Vagina (tissue), 2 donors: ENCODE measurements around the gene GTPBP4. TPM values are rescaled to one million over a fixed set of nuclear protein-coding genes. Genes with fewer than 3 reads are reported as not detected.
A peak's percentile ranks its signal among the peaks of the same experiment; 100 is the strongest.

Experiments
- DNase-seq, 2 donors: peaks; one replicate each; pipeline ENCODE4 v3.0.0-alpha.2; 2017; ENCODE audit errors: extremely low spot score in 2 of 2
- H3K27ac ChIP-seq: fragments of 200-600 bp; sonication (generic); one replicate; pipeline ENCODE4 v1.5.1; 2019
- H3K27me3 ChIP-seq: fragments of 200-600 bp; sonication (generic); one replicate; pipeline ENCODE4 v1.5.1; 2019
- H3K36me3 ChIP-seq, 2 donors: fragments of 200-600 bp; sonication (generic); one replicate each; pipeline ENCODE4 v1.5.1; 2017 to 2019
- H3K4me1 ChIP-seq: fragments of 200-600 bp; sonication (generic); one replicate; pipeline ENCODE4 v1.5.1; 2019
- H3K4me3 ChIP-seq, 2 donors: fragments of 200-600 bp; sonication (generic); 1 replicate in 1 of 2; 2 replicates in 1 of 2; pipeline ENCODE4 v1.5.1; 2016 to 2019
- H3K9me3 ChIP-seq: fragments of 200-600 bp; sonication (generic); one replicate; pipeline ENCODE4 v1.5.1; 2019
- CTCF ChIP-seq, 3 experiments: fragments of 450-650 bp in 2 of 3; fragments of 200-600 bp in 1 of 3; sonication (generic) in 1 of 3; IDR thresholded peaks; one replicate each; pipeline ENCODE4 v1.5.1; 2017 to 2019; ENCODE audit warnings: antibody characterized with exemption in 3 of 3, mild to moderate bottlenecking in 2 of 3, moderate library complexity in 2 of 3
- POLR2A ChIP-seq, 2 donors: fragments of 450-650 bp; IDR thresholded peaks; one replicate each; pipeline ENCODE4 v1.6.1; 2017; ENCODE audit warnings: antibody characterized with exemption in 2 of 2, mild to moderate bottlenecking in 2 of 2, moderate library complexity in 2 of 2
- POLR2AphosphoS5 ChIP-seq, 2 donors: sonication (generic); formaldehyde crosslinking; IDR thresholded peaks; one replicate each; pipeline ENCODE4 v1.9.0; 2017; ENCODE audit warnings: antibody characterized with exemption in 2 of 2, mild to moderate bottlenecking in 2 of 2, low read depth in 1 of 2; ENCODE audit not compliant: insufficient read depth in 1 of 2
- intact Hi-C: fragments of 100-400 bp; cut with DNase I; formaldehyde crosslinking; loops from one replicate; pipeline ENCODE4 v1.15.1; 2023
- total RNA-seq: library from RNA; depleted of rRNA; stranded (reverse); fragments of >200 nt; gene quantifications from one replicate; pipeline ENCODE4 v1.2.3, GENCODE V29; 2016

GTPBP4 gene
- total RNA-seq, 1 donor from 2014 or later, result 24.8 TPM

DNA sequence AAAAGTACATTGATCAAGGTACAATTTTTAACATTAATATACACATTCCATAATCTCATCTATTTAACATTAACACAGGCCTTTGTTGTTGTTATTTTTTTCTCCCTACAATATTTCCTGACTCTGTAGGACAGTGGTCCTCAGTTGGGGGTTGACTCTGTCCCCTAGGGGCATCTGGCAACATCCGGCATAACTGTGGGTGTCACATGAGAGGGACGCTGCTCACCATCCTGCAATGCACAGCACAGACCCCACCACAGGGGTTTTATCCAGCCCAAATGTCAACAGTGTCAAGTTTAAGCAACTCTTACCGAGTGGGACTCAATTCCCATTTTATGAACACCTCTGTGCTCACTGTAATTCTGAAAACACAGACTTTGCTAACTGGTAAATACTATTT, 51.9 kb downstream of the GTPBP4 start:
- no peak for DNase-seq
- Histone ChIP-seq H3K9me3 (no peaks in the 10 kb centered on the region), H3K27me3 (no peaks in the 10 kb centered on the region), H3K27ac (no peak overlapping the region), H3K36me3 (peaks cover 0 to 36% of the 10 kb centered on the region in 2 donors), H3K4me1 (peaks cover 28% of the 10 kb centered on the region), H3K4me3 (no peak overlapping the region)
- intact Hi-C loops, result no loop called here
- no peak for TF ChIP-seq POLR2A (IDR thresholded peaks at IDR 0.05)
- TF ChIP-seq CTCF (IDR thresholded peaks at IDR 0.05), result no peak
- TF ChIP-seq POLR2AphosphoS5 (IDR thresholded peaks at IDR 0.05; ENCODE audit: insufficient read depth in 1 of 2, low read depth in 1 of 2), result no peak

DNA sequence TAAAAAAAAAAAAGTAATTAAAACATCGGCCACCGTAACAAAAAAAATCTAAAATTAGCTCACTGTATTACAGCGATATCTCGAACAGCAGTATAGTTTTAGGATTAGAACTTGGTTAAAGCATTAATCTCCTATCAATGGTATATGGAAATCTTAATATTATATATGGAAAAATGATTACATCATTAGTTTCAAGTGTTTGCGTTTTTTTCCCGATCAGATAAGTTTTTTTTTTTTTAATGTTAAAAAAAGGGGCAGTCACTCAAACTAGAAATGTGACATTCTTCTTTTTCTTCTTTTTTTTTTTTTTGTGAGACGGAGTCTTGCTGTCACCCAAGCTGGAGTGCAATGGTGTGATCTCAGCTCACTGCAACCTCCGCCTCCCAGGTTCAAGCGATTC, 53.3 kb downstream of the GTPBP4 start:
- H3K27ac ChIP-seq, result no peak overlapping the region
- no peak for DNase-seq
- TF ChIP-seq POLR2AphosphoS5 (IDR thresholded peaks at IDR 0.05; ENCODE audit: insufficient read depth in 1 of 2, low read depth in 1 of 2), result no peak
- no peaks in the 10 kb centered on the region for H3K27me3 ChIP-seq
- H3K9me3 ChIP-seq, result no peaks in the 10 kb centered on the region
- H3K36me3 ChIP-seq, result peaks cover 0 to 36% of the 10 kb centered on the region in 2 donors
- intact Hi-C loops, result no loop called here
- peaks cover 26% of the 10 kb centered on the region for H3K4me1 ChIP-seq
- H3K4me3 ChIP-seq, result no peak overlapping the region

DNA sequence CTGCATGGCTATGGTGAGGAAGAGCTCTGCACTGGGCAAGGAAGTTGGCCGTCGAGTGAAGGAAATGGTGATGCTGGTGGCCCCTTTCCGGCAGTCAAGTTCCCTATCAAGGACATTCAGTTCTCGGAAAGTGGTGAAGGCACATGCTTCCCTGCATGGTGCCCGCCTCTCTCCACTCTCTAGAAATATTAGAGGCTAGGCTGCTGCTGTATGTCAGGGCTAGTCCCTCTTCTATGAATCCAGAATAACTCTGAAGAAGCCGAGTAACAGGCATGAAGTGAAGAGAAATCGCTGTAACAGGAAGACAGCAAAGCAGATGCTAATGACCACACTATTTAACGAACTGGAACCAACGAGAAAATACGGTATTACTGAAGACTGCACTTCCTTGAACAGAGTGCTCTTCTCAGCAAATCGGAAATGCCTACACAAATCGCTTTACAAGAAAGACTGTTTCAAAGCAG, 55.3 kb downstream of the GTPBP4 start:
- Histone ChIP-seq H3K36me3 (peaks cover 0 to 32% of the 10 kb centered on the region in 2 donors), H3K4me3 (no peak overlapping the region), H3K4me1 (peaks cover 34% of the 10 kb centered on the region), H3K27me3 (no peaks in the 10 kb centered on the region), H3K27ac (peak overlapping the region; percentile 40), H3K9me3 (no peaks in the 10 kb centered on the region)
- no peak for DNase-seq
- peak in 1 of 2 donors; percentile 27 for TF ChIP-seq POLR2AphosphoS5 (IDR thresholded peaks at IDR 0.05; ENCODE audit: insufficient read depth in 1 of 2, low read depth in 1 of 2)
- TF ChIP-seq POLR2A (IDR thresholded peaks at IDR 0.05), result no peak
- intact Hi-C loops, result no loop called here

DNA sequence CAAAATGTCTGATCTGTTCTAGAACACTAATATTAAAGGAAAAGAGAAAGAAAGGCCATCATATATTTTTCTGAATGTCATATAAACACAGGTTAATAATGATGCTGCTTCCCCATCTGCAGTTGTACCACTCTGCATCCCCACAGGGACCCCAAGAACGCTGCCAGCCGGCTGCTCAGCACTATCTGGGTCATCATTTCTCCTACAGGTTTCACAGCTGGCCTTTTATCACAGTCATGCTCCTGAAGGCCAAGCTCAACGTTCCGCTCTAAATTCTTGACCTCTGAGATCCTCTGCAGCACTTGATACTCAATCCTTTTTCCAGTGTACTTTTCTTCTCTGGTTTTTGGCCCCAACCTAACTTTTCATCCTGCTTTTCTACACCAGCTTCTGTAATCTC, 55.9 kb downstream of the GTPBP4 start:
- TF ChIP-seq POLR2AphosphoS5 (IDR thresholded peaks at IDR 0.05; ENCODE audit: insufficient read depth in 1 of 2, low read depth in 1 of 2), result no peak
- TF ChIP-seq POLR2A (IDR thresholded peaks at IDR 0.05), result no peak
- TF ChIP-seq CTCF (IDR thresholded peaks at IDR 0.05), result no peak
- Histone ChIP-seq H3K27ac (peak overlapping the region; percentile 40), H3K4me1 (peaks cover 34% of the 10 kb centered on the region), H3K9me3 (no peaks in the 10 kb centered on the region), H3K36me3 (peaks cover 0 to 32% of the 10 kb centered on the region in 2 donors), H3K27me3 (no peaks in the 10 kb centered on the region), H3K4me3 (no peak overlapping the region)
- intact Hi-C loops, result no loop called here
- DNase-seq, result no peak

DNA sequence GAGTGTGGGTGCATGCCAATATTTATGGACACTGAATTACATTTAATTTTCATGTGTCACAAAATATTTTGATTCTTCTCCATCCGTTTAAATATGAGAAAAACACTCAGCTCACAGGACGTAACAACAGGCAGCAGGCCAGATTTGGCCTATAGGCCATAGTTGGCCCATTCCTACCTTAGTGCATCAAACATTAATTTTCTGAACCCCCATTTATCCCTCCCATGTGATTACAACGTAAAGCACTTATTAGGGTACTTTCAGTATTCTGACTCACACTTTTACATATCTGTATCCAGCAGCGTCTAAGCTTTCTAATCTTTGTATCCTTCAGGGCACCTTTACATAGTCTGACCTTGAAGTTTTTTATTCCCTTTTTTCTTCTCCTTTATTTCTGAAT, 56.7 kb downstream of the GTPBP4 start:
- TF ChIP-seq POLR2AphosphoS5 (IDR thresholded peaks at IDR 0.05; ENCODE audit: insufficient read depth in 1 of 2, low read depth in 1 of 2), result no peak
- TF ChIP-seq POLR2A (IDR thresholded peaks at IDR 0.05), result no peak
- no peak for TF ChIP-seq CTCF (IDR thresholded peaks at IDR 0.05)
- Histone ChIP-seq H3K4me3 (no peak overlapping the region), H3K27ac (peak overlapping the region; percentile 40), H3K9me3 (no peaks in the 10 kb centered on the region), H3K36me3 (peaks cover 0 to 32% of the 10 kb centered on the region in 2 donors), H3K27me3 (no peaks in the 10 kb centered on the region), H3K4me1 (peaks cover 37% of the 10 kb centered on the region)
- intact Hi-C loops, result loop anchor here (5.0 kb wide), 1 partner anchor 58 kb away; the partner anchor contains the start of gene GTPBP4
- DNase-seq, result no peak

GRCh38 chr10:1045415-1045814, 57.2 kb downstream of the GTPBP4 start:
- Histone ChIP-seq H3K4me1 (peaks cover 42% of the 10 kb centered on the region), H3K9me3 (no peaks in the 10 kb centered on the region), H3K36me3 (peaks cover 0 to 27% of the 10 kb centered on the region in 2 donors), H3K27ac (no peak overlapping the region), H3K27me3 (no peaks in the 10 kb centered on the region), H3K4me3 (no peak overlapping the region)
- TF ChIP-seq POLR2A (IDR thresholded peaks at IDR 0.05), result no peak
- no peak for TF ChIP-seq CTCF (IDR thresholded peaks at IDR 0.05)
- TF ChIP-seq POLR2AphosphoS5 (IDR thresholded peaks at IDR 0.05; ENCODE audit: insufficient read depth in 1 of 2, low read depth in 1 of 2), result no peak
- no peak for DNase-seq
- intact Hi-C loops, result loop anchor here (5.0 kb wide), 1 partner anchor 58 kb away; the partner anchor contains the start of gene GTPBP4
